Brain microvascular endothelial cell (primary cell): ENCODE measurements around the gene PCK2.
A peak's percentile ranks its signal among the peaks of the same experiment; 100 is the strongest.

ENCODE experiments used
- DNase-seq: peaks from one replicate; pipeline ENCODE4 v3.0.0-alpha.2; 2020
- H3K27ac ChIP-seq: fragments of 250-450 bp; sonication (Bioruptor Pico); 2 replicates; pipeline ENCODE4 v1.5.1; 2020; ENCODE audit warnings: mild to moderate bottlenecking, moderate library complexity
- H3K27me3 ChIP-seq: fragments of 250-450 bp; sonication (Bioruptor Pico); replicated peaks from 2 replicates; pipeline ENCODE4 v1.5.1; 2020; ENCODE audit warnings: mild to moderate bottlenecking
- H3K36me3 ChIP-seq: fragments of 250-450 bp; sonication (Bioruptor Pico); replicated peaks from 2 replicates; pipeline ENCODE4 v1.5.1; 2020; ENCODE audit warnings: mild to moderate bottlenecking
- H3K4me3 ChIP-seq: 2 replicates; pipeline ENCODE4 v1.5.1; 2011; ENCODE audit warnings: low read depth, mild to moderate bottlenecking, control low read depth, low read length, moderate library complexity
- CTCF ChIP-seq: IDR thresholded peaks from 2 replicates; pipeline ENCODE4 v1.5.1; 2011; ENCODE audit warnings: low read depth, mild to moderate bottlenecking, moderate library complexity, low read length, control low read depth, inconsistent platforms; ENCODE audit errors: missing control alignments
- in situ Hi-C: cut with HindIII; loops from 2 replicates; pipeline ENCODE4 v1.10.0; 2017; ENCODE audit warnings: low sequenced_read_pairs, low pct_ligation_motif_present

Gene PCK2

DNA sequence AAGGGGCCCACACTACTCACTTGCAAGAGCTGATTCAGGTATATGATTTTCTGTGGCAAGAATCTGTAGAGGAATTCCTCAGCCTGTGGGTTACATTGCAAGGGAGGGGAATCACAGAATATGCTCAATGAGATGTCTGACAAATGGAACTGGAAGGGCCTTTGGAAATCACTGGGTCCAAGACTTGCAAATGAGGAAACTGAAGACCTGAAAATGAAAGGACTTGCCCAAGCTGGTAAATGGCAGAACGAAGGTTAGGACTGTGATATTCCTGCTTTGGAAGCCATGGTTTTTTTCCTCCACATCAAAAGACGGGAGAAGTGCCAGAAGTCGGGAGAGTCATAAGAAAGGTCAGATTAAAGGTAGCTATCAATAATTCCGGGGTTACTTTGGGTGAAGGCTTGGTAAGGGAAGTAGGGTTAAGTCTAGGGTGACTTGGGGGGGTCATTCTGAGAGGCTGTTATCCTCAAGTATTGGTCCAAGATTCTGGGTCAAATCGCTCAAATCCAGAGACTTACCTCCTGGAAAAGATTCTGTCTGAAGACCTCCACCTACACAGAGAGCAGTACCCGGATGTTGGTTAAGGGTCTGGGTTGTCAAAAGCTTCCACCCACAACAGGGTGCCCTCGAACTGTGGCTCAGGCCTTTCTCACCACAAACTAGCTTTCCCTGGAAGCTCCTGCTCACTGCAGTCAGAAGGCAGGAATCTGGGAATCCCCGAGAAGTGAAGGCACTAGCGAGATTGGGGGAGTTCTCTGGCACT is 51.8 kb downstream of the PCK2 start:
- no peak for DNase-seq
- H3K36me3 ChIP-seq, result peaks cover 20% of the 10 kb centered on the region
- peak overlapping the region; percentile 91 for H3K4me3 ChIP-seq
- H3K27ac ChIP-seq, result peak overlapping the region; percentile 82
- no peak for TF ChIP-seq CTCF
- in situ Hi-C loops, result no loop called here
- H3K27me3 ChIP-seq, result no peaks in the 10 kb centered on the region

GRCh38 chr14:24146453-24146977 is 52.4 kb downstream of the PCK2 start, which contains the start of gene PSME2:
PSME2 (minus strand) TSS chr14:24146610; CDS start chr14:24146581, 29 bp downstream.
- peak; percentile 2 for TF ChIP-seq CTCF
- H3K4me3 ChIP-seq, result peak within 1 kb of the TSS; percentile 91
- in situ Hi-C loops, result no loop called here

GRCh38 chr14:24146978-24147760 is 53.1 kb downstream of the PCK2 start, which contains the start of gene RNF31:
RNF31 (plus strand) TSS chr14:24147498; CDS start chr14:24147699, 201 bp downstream.
- H3K4me3 ChIP-seq, result peak within 1 kb of the TSS; percentile 91
- peak within 1 kb of the TSS; percentile 82 for H3K27ac ChIP-seq
- peaks cover 33% of the 10 kb centered on the region for H3K36me3 ChIP-seq
- in situ Hi-C loops, result no loop called here
- H3K27me3 ChIP-seq, result no peaks in the 10 kb centered on the region
- peak; percentile 97 for DNase-seq
- no peak for TF ChIP-seq CTCF

More at GRCh38 chr14:24146453-24146977, 52.4 kb downstream of the PCK2 start, which contains the start of gene PSME2:
- peaks cover 27% of the 10 kb centered on the region for H3K36me3 ChIP-seq
- H3K27me3 ChIP-seq, result no peaks in the 10 kb centered on the region
- peak; percentile 96 for DNase-seq
- H3K27ac ChIP-seq, result peak within 1 kb of the TSS; percentile 82

GRCh38 chr14:24147761-24148428 is 53.8 kb downstream of the PCK2 start:
- in situ Hi-C loops, result no loop called here

More at GRCh38 chr14:24147761-24148428, 53.8 kb downstream of the PCK2 start:
- peaks cover 38% of the 10 kb centered on the region for H3K36me3 ChIP-seq
- H3K27me3 ChIP-seq, result no peaks in the 10 kb centered on the region
- H3K27ac ChIP-seq, result peak overlapping the region; percentile 46
- no peak for DNase-seq
- no peak for TF ChIP-seq CTCF
- H3K4me3 ChIP-seq, result peak overlapping the region; percentile 91
